GM12875 (cell line): ENCODE results near the gene SLC35B1.

Experiments used
- H3K4me3 ChIP-seq: one replicate; pipeline ENCODE4 v1.5.1; 2011; ENCODE audit warnings: low read depth, low read length, control low read depth
- TF ChIP-seq, protein P1 (sequence below): IDR thresholded peaks from 2 replicates; pipeline ENCODE4 v1.5.1; 2011; ENCODE audit warnings: low read depth, mild to moderate bottlenecking, control low read depth, inconsistent platforms, low read length, moderate library complexity, borderline replicate concordance; ENCODE audit not compliant: insufficient read depth

Gene SLC35B1

DNA sequence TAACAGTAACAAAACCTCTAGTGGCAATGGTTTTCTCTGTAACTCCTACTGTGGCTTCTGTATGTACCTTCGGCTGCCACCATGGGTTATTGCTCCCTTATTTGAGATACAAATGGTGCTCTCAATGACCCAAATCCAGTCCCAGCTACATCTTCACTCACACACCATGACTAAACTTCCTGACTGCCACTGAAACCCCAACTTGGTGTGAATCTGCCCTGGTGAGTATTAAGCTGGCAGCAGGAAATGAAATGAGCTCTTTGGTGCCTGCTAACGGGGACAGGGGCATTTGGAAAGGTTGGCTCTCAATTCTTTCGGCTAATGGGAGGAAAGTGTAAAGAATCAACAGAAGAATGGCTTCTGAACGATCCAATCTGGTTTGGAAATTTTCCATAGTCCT is 7.5 kb upstream of the SLC35B1 start:
- TF ChIP-seq, protein P1, sequence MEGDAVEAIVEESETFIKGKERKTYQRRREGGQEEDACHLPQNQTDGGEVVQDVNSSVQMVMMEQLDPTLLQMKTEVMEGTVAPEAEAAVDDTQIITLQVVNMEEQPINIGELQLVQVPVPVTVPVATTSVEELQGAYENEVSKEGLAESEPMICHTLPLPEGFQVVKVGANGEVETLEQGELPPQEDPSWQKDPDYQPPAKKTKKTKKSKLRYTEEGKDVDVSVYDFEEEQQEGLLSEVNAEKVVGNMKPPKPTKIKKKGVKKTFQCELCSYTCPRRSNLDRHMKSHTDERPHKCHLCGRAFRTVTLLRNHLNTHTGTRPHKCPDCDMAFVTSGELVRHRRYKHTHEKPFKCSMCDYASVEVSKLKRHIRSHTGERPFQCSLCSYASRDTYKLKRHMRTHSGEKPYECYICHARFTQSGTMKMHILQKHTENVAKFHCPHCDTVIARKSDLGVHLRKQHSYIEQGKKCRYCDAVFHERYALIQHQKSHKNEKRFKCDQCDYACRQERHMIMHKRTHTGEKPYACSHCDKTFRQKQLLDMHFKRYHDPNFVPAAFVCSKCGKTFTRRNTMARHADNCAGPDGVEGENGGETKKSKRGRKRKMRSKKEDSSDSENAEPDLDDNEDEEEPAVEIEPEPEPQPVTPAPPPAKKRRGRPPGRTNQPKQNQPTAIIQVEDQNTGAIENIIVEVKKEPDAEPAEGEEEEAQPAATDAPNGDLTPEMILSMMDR = no peak

DNA sequence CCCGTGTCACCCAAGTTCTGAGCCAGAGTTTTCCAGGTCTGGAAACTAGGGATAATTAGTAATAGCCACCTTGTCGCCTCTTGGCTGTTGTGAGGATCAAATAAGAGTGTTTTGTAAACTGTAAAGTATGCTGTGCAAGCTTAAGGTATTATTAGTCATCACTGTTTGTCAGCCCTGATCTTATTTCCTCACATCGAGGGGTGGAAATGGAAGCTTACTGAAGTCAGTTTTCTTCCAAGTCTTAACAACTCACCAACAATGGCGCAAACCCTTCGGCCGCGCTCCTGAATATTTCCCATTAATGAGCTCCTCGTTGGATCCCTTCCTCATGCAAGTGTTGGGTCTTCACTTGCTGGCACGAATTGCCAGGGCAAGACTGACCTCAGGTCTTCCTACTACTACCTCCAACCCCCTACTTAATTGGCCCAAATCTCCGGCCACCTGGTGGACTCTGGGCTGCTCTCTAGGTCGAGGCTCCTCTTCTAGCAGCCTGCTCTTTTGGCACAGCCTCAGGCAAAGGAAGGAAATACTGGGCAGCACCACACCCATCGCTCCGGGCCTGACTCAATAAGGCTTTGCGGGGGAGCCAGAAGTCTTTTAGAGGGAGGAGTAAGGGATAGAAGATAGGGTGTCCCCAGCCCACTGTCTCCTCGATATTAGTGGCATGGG is 885 bp upstream of the SLC35B1 start:
- H3K4me3 ChIP-seq = no peak overlapping the region
- TF ChIP-seq, protein P1 = no peak

More for the DNA sequence above, 7.5 kb upstream of the SLC35B1 start:
- H3K4me3 ChIP-seq = no peak overlapping the region

DNA sequence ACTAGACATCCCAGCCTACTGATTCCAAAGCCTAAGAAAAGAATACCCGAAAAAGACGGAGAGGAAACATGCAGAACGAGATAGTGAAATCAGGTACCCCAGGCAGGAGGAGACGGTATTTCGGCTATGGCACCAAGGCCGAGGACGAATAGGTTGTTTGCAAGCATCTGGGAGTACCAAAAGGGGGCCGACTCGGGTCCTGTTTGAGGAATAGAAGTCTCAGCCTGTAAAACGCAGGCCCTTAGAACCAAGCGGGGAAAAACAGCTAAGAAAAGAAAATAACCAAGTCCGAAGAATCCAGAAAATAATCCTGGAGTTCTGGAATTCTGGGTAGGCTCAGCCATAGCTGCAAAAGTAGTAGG is 537 bp downstream of the SLC35B1 start:
- peak overlapping the region; percentile 78 for H3K4me3 ChIP-seq
- TF ChIP-seq, protein P1 = no peak

DNA sequence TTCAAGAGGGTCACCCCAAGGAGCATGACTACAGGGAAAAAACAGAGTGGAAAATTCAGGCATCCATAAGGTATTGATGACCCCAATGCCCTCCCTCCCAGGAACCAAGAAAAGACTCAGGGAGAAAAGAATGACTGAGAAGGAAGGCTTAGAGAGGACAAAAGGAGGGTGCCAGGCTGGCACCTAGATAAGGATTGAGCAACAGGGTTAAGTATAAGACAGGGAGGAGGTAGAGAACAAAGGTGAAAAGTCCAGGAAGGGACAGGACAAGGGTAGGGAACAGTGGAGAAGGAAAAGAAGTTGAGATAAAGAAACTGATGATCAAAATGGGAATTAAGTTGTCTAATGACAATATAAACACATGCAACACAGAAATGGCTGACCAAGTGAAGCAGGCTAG is 2.5 kb downstream of the SLC35B1 start:
- H3K4me3 ChIP-seq = no peak overlapping the region
- TF ChIP-seq, protein P1 = no peak

DNA sequence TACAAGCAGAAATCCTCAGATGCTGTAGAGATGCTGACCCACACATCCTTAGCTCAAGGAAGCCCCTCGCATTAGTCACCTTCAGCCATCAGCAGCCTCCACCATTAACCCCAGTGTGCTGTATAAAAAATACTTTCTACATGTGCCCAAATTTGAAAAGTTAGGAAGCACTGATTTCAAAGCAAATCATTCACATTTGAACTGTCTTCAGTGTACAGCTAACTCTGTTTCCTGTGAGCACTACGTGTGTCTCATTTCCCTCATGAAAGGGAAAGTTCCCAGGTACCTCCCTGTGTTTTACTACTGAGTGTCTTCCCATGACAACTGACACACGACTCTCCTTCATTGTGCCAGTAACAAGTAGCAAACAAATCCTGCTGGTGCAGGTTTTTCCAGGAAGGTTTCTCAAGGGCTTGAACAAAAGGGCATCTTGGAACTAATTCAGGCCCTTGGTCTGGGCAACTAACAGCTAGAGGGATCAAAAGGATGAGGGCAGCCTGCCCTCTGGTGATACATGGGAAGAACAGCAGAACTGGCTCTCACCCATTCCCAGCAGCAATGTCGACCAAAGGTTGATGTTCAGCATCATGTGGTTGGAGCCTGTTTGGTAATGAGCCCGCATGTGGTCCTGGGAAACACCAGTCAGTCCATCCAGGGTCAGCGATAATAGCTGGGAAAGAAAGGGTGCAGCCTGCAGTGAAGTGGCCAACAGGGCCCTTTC is 4.0 kb downstream of the SLC35B1 start:
- no peak overlapping the region for H3K4me3 ChIP-seq
- TF ChIP-seq, protein P1 = peak; percentile 46; the same call in 1 of the 2 replicates

DNA sequence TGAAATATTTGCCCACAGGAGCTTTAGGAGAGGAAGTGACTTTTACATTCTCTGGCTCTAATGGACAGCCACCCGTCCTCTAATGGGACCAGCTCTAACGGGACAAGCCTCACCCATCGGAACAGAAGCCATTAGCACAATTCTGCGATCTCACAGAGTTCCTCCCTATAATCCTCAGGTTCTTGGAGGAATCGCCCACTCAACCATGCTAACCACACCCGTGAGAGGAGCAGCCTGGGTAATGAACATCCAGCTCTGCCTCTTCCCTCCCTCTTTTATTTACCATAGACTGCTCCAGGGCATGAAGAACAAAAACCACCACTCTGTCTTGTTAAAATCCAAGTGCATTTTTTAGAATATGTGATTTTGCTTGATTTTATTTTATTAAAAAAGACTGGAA is 6.8 kb downstream of the SLC35B1 start:
- TF ChIP-seq, protein P1 = no peak
- no peak overlapping the region for H3K4me3 ChIP-seq
